GM21528 (cell line): ENCODE results near the gene SH2B3.
"Not testable (repeated sequence)": the region's sequence is repeated elsewhere in the genome, so short reads cannot be mapped to it uniquely, and the experiment has no call there.

Source experiments
- ATAC-seq: cut with Tn5 transposase; IDR thresholded peaks from one replicate; pipeline ENCODE4 v1.9.1; 2021; ENCODE audit warnings: mild to moderate bottlenecking, moderate library complexity; ENCODE audit not compliant: unreplicated experiment, low FRiP score

The SH2B3 gene

GRCh38 chr12:111455448-111456320 is 50.0 kb downstream of the SH2B3 start:
- ATAC-seq = no peak

- ATAC-seq = no peak
Measured at GRCh38 chr12:111457071-111457470, 51.3 kb downstream of the SH2B3 start.

DNA sequence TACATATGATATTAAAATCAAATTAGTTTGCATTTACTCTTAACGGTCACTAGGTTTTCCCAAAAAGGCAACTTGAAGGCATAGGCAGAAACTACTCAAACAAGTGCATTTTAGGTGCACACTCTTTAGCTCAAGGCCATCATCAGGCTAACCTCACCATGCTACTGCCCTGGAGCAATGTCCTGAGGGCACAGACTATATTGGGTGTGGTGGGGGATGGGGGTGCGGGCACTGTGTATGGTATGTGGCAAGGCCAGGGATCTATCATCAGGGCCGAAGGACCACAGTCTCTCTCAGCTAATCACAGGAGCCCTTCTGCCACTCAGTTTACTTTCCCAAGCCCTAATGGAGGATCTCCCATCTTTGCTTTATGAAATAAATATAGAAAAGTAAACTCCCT is 51.9 kb downstream of the SH2B3 start:
- no peak for ATAC-seq

DNA sequence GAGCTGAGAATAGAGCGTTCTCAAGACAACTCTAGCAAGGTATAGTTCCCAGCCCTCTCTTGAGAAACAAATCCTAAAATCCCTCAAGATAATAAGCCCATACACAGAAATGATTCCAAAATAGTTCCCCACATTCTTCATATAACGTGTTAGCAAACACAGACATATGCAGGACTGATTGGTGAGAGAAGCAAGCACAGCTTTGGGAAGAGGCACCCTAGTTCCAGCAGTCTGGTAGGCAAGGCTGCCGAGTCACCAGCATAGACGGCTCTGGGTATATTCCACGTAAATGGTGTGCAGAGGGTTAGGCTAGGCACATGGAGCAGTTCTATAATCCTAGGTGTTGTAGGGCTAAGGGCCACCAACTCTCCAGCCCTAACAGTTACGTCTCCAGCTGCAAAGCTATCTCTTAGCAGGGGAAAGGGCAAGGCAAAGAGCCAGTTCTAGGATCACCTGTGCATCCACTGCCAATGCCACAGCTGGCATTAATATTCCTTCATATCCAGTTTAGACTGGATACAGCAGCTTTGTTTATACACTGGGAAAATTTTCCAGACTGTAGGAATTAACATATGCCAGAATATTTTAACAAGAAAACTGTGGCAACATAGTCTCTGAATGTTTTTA is 52.9 kb downstream of the SH2B3 start:
- no peak for ATAC-seq

DNA sequence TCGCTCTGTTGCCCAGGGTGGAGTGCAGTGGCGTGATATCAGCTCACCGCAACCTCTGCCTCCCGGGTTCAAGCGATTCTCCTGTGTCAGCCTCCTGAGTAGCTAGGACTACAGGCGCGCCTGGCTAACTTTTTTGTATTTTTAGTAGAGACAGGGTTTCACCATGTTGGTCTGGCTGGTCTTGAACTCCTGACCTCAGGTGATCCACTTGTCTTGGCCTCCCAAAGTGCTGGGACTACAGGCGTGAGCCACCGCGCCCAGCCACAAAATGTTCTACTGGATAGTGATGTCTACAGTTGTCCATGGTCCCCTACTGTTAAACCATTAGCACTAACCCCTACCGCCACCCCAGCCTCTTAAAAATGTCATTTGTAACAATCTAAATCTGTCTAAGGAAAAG is 54.4 kb downstream of the SH2B3 start:
- not testable (repeated sequence) for ATAC-seq

- no peak for ATAC-seq
Measured at GRCh38 chr12:111462210-111462769, 56.6 kb downstream of the SH2B3 start.

GRCh38 chr12:111467092-111467856 is 61.6 kb downstream of the SH2B3 start:
- no peak for ATAC-seq

DNA sequence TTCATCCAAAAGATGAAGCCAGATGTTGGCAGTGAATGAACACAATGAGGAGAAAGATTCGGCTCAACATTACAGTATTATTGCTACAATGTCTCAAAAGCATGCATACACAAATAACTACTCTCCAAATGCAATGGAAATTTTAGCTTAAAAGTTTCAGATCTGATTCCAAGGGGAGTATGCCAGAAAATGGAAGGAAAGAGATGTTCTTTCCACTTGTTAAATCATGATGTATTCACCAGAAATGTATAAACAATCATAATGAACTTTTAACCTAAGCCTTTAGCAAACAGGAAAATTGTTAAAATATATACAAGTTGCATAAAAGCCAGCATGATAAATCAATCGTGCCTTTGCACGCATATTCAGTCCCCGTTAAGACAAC is 62.1 kb downstream of the SH2B3 start:
- no peak for ATAC-seq

DNA sequence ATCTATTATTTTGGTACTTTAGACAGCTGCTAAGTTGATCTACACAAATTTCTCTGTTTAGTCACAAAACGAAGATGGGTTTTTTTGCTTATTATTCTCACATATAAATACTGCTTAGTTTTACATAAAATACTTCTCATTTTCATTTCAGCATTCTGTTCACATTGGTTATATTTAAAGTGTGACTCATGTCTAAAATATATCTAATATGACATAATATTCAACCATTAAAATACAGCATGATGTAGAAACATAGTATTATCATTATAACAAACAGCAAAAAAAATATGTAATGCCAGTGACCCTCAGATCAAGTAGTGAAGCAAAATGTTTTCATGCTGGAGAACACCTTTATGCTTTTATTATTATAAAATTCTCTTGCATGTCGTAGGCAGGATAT is 63.7 kb downstream of the SH2B3 start:
- no peak for ATAC-seq

DNA sequence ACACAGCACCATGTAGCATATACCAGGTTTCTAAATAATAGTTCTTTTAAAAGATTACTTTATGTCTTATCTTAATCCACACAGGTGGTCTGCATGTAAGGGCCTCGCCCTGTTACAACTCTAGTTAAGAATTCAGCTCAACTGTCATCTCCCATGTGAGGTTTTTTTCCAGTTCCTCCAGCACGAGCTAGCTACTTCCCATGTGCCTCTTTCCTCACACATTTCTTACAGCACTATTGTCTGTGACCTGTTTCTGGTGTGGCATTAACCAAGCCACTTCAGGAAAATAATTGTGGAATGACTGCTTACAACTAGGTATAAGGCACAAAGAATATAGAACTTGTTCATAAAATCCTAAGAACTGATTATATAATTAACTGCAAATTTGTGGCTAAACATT is 65.5 kb downstream of the SH2B3 start:
- ATAC-seq = no peak

- no peak for ATAC-seq
Measured at GRCh38 chr12:111482462-111482861, 76.7 kb downstream of the SH2B3 start.

GRCh38 chr12:111488271-111488670 is 82.5 kb downstream of the SH2B3 start:
- ATAC-seq = no peak

DNA sequence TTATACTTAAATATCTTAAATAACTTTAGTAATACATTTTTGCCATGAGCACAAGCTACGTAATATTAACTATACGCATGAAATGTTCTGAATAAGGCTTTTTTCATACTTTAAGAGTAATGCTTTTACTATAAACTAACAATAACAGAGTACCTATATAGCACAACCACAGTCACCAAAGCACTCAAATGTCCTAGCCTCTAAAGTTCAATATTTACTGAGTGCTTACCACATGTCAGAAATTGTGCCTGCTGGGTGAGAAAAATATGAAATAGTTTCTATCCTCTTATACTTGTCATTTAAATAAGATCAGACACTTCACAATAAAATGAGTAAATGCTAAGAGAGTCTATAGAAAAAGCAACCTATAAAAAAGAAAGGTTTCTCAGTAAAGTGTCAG is 83.1 kb downstream of the SH2B3 start:
- ATAC-seq = no peak

- not testable (repeated sequence) for ATAC-seq
Measured at GRCh38 chr12:111492979-111493378, 87.3 kb downstream of the SH2B3 start.

- no peak for ATAC-seq
Measured at GRCh38 chr12:111494676-111495075, 89.0 kb downstream of the SH2B3 start.
